GM19328 (cell line): ENCODE measurements around the gene NUP62.

Experiments
- ATAC-seq: cut with Tn5 transposase; IDR thresholded peaks from one replicate; pipeline ENCODE4 v1.9.1; 2021; ENCODE audit warnings: mild to moderate bottlenecking, moderate library complexity; ENCODE audit not compliant: unreplicated experiment

The NUP62 gene

DNA sequence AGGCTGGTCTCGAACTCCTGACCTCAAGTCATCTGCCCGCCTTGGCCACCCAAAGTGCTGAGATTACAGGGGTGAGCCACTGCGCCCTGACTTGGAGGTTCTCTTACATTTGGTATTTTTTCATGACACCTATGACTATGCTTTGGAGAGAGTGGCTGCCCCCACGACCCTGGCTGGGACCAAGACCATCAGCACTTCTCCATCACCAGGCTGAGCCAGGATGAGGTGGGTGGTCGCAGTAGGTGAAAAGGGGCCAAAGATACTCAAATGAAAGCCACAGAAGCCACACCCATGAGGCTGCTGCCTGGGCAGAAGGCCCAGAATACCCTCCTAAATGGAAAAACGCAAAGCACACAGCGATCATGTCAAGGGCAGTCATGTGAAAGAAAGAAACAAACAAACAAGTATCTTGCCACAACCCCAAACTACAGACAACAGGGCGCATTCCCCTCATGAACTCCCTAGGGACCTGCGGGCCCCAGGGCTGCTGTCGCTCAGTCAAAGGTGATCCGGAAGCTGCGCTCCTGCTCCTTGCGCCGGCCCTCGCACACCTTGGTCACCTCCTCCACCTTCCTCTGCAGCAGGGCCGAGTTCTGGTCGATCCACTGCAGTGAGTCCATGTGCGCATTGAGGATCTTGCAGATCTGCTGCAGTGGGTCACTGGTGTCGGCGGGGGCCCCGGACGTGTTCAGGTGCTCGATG lies 21.4 kb downstream of the NUP62 start:
- no peak for ATAC-seq

GRCh38 chr19:49906879-49907564 lies 22.3 kb downstream of the NUP62 start:
- ATAC-seq = no peak

DNA sequence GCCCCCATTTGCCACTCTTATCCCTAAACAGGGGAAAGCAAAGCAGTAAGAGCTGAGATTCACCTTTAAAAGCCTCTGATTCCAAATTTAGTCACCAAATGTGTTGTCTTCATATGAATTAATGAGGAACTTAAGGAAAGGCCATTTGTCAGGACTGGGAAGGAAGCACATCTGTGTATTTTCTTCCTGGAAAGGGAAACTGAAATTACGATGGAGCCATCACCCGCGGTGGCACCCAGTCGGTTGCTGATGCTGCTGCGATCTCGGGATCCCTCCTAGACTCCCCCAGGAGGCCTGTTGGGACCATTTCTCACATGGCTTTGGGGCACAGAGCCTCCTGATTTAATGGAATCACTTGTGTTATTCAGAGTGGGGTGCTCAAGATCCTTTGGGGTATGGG lies 25.2 kb downstream of the NUP62 start:
- no peak for ATAC-seq

DNA sequence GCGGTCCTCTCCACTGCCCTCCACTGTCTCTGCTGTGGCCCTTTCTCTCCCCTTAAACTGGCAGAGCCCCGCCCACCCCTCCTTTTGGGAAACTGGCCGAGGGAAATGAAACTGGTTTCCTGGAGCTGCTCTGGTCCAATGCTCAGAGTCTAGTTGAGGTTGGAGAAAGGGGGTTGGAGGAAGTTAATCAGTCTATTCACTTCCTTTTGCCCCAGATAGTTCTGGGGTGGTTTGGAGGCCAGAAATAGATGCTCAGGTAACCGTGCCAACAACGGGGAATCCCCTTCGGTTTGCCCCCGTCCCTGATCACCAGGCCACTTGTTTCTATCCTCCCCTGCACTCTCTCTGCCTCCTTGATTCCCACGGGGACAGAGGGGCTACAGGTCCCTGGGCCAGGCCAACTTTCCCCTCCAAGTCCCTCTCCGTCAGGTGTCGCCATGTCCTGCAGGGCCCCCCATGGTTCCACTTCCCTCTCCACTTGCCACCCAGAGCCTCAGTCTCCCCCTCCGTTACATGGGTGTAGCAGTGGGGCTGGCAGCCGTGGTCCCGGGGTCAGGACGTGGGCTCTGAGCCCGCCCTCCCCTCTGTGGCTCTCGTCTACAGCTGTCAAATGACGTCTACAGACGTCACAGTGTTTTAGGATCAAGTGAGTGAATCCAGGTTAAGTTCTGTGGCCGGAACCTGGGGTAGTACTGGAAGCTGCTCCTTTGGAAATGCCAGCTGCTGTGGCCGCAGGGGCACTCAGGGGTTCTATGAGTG lies 32.3 kb downstream of the NUP62 start, which contains the start of gene IL4I1:
Gene IL4I1 (minus strand): TSS at position 25 of the 759 bp plus-strand sequence. CDS start 727 bp downstream, outside the sequence.
- ATAC-seq = no peak

GRCh38 chr19:49895566-49896297 lies 33.6 kb downstream of the NUP62 start:
- no peak for ATAC-seq

GRCh38 chr19:49894879-49895565 lies 34.3 kb downstream of the NUP62 start:
- ATAC-seq = no peak

DNA sequence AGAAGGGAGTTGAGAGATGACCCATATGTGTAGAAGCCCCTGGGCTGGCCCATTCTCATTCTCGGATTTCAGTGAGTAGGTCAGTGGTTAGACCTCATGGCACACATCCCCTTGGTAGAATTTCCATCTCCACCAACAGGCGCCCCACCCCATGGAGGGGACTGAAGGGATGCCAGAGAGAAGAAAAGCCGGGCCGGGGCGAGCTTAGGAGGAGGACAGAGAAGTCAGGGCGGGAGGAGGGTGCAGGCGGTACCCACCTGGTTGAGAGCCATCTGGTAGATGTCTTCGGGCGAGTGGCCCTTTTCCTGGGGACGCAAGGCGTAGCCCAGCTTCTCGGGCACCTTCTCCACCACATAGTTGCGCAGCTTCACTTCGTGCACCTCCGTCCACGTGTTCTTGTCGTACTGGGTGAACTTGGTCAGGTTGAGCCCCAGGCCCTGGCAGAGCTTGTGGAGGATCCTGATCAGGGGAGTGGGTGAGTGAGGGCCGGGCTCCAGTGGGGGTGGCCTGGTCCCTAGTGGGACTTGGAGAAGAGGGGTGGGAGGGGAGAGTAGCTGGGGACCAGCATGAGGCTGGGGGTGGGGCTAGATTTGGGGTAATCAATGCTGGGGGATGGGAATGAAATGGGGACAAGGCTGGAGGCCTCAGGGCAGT lies 35.2 kb downstream of the NUP62 start:
- no peak for ATAC-seq

GRCh38 chr19:49892716-49893115 lies 36.6 kb downstream of the NUP62 start:
- ATAC-seq = no peak

DNA sequence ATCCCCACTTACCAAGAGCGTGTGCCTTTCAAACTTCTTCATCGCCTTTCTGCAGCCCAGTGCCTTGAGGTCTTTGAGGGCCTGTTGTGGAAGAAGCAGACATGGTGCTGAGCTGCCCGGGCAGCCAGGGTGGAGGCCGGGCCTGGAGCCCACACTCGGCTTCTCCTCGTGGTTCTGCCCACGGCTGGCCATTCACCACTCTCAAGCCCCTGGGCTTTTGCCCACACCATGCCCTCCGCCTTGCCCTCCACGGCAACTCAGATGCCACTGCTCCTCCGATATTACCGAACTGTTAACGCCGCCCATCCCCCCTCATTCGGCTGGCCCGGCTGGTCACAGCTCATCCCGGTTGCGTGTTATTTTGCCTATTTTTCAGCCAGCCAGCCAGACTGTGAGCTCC lies 37.9 kb downstream of the NUP62 start:
- ATAC-seq = no peak

- no peak for ATAC-seq
Measured at GRCh38 chr19:49890349-49891311, 38.7 kb downstream of the NUP62 start.

- no peak for ATAC-seq
Measured at GRCh38 chr19:49889687-49890348, 39.5 kb downstream of the NUP62 start.

DNA sequence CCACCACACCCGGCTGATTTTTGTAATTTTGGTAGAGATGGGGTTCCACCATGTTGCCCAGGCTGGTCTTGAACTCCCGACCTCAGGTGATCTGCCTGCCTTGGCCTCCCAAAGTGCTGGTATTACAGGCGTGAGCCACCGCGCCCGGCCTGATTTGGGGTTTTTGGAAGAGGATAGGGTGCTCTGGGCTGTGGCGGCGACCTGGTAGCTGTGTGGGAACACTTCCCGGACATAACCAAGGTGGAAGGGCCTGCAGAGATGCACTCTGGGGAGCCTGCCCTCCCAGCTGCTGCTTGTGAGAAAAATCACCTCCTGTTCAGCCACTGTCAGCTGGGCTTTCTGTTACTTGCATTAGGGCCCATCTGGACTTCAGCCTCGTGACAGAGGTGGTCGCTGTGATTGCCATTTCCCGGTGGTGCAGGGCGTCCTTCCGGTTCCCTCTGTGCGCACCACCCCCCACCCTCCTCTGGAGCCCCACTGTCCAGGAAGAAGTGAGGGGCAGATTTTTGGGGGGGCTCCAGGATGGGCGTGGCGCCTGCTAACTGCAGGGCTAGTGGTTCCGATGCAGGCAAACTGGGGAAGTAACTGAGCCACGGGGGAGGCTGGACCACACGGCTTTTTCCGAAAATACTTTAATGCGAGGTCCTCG lies 40.1 kb downstream of the NUP62 start:
- ATAC-seq = no peak

DNA sequence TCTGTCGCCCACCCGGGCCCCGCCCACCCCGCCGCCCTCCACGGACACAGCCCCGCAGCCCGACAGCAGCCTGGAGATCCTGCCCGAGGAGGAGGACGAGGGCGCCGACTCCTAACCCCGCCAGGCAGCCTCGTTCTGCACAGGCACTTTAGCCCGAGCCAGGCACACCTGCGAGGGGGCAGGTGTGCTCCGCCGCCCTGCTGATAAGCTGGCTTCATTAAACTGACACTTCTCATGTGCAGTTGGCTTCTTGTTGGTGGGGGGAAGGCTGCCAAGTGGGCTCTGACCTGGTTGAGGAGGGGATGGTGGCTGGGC lies 40.8 kb downstream of the NUP62 start:
- no peak for ATAC-seq

- no peak for ATAC-seq
Measured at GRCh38 chr19:49887665-49888509, 41.4 kb downstream of the NUP62 start.

GRCh38 chr19:49887037-49887664 lies 42.2 kb downstream of the NUP62 start:
- no peak for ATAC-seq

DNA sequence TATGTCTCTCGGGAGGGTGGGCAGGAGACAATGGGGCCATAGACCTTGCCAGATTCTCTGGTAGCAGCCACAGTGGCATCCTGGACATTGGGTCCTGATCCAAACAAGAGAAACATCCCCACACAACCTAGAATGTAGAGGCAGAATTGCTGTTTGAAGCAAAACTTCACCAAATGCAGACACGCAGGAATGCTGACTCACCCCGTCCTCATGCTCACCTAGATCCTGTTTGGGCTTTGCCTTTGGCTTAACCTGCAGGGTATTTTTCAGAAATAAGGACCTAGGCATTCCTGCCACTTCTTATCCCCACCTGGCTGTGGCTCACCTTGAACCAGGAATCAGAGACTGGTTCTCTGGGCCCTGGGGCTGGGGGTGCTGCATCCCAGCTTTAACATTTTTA lies 44.5 kb downstream of the NUP62 start:
- no peak for ATAC-seq

- ATAC-seq = no peak
Measured at GRCh38 chr19:49884109-49884508, 45.2 kb downstream of the NUP62 start.
